OCI-LY3 (cell line): ENCODE measurements around the gene COL4A1.

ENCODE experiments used
- CTCF ChIP-seq: fragments of 200-600, 300-600 bp; sonication (generic); IDR thresholded peaks from 2 replicates; pipeline ENCODE4 v1.5.1; 2014; ENCODE audit warnings: antibody characterized with exemption, low read length, low read depth
- EZH2phosphoT487 ChIP-seq: fragments of 200-600 bp; shearing (Covaris generic); IDR thresholded peaks from 2 replicates; pipeline ENCODE4 v1.6.1; 2018; ENCODE audit warnings: antibody characterized with exemption, mixed run types, low read depth

GRCh38 chr13:110293037-110293436 is 13.9 kb downstream of the COL4A1 start:
- TF ChIP-seq CTCF (no peak), EZH2phosphoT487 (no peak)
